ENCODE results near the gene SLC16A8.
"Not testable (repeated sequence)": the region's sequence is repeated elsewhere in the genome, so short reads cannot be mapped to it uniquely, and the experiment has no call there.

Gene SLC16A8

DNA sequence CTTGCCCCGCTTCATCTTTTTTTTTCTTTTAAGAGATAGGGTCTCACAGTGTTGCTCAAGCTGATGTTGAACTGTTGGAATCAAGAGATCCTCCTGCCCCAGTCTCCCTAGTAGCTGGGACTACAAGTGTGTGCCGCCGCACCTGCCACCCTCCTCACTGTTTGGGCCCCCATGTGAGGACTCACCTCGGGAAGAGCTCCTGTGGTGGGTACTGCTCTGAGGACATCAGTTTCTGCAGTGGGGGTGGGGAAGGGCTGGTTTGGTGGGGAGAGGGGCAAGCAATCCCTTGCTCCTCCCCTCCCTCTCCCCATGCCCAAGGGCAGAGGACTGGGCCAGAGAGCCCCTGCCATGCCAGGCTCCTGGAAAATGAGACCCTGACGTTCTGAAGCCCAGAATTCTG is 1.5 kb upstream of the SLC16A8 start:
- no peak for DNase-seq

DNA sequence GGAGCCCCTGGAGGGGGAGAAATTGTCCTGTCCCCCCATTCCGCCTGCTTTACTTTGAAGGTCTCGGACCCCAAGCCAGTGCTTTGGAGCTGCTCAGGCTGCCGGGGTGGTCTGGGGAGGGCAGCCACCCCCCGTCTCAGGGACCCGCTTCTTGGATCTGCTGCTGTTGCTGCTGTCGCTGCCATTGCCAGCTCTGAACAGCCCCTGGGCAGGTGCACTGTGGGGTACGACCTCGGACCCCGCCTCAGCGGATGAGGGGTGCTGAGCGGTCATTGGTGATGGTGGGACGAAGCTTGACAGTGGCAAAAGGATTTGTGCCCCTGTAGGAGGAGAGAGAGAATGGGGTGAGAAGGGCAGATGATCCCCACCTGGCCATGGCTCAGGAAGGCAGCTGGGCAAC is 1.1 kb upstream of the SLC16A8 start:
- no peak for DNase-seq

DNA sequence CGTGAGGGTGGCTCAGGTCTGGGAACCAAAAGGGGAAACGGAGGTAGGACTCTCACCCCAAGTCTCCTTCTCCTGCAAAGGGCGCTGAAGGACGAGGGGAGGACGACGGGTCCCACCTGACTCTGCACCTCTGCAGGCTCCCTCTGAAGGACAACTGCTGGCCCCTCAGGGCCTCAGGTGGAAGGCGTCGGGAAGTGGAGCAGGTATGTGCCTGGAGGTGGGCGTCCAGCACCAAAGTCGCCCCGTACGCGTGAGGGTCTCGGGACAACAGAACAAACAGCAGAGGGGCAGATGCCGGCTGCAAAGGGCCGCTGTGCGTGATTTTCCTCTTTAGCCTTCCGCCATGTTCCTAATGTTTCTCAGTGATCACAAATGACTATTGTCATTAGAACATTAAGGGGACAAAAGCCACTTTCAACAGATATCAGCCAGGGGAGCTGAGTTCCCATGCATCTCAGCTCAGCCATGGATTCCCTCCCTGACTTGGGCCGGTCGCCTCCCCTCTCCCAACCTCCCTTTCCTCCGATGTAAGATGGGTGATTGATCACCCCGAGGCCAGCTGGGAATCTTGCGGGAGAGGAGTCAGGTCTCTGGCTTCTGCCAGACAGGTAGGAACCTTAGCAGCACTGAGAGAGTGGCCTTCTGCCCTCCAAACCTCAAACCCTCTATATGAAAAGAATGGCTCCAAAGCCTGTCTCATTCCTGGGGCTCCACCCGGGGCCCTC is 836 bp downstream of the SLC16A8 start:
- no peak for DNase-seq

DNA sequence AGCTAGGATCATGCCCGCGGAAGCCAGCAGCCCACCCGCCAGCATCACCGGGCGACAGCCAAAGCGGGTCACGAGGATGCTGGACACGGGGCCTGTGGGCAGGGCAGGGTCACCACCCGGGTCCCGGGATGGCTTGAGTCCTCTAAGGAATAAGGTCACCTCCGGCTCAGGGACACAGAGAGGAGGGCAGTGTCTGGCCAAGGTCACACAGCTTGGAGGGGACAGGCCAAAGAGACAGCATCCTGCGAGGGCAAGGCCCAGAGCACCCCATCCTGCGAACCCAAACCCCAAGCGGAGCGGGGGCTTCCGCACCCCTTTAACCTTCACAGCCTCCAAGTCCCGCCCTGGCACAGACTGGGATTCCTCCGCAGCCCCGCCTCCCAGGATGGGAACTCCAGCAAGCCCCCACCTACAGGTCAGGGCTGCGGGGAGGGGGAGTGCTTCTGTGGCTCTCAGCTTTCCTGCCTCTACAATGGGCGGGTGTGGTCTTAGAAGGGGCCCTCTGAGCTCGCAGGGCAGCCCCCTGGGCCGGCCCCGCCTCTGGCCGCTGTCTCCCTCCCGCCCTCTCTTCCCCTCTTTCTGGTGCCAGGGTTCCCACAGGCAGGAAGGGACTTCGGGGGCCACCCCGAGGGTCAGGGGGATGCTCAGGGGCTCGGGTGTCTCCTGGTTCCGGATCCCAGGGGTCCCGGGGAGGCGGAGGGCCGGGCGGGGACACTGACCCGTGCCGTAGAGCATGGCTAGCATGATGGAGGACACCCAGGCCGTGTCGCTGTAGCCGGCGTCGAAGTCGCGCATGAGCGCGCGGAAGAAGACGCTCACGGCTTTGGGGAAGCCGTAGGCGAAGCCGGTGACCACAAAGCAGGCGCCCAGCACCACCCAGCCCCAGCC is 1.8 kb downstream of the SLC16A8 start:
- no peak for DNase-seq

DNA sequence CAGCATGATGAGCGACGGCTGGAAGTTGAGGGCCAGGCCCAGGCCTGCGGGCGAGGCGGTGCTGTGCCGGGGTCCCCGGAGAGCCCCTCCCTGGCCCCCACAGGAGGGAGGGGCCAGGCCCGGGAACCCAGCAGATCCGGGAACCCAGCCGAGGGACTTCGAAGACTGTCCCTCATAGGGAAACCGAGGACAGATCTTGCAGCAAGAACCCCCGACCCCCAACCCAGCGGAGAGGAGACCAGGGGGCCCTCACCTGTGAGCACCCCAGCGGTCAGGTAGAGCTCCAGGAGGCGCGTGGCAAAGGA is 2.4 kb downstream of the SLC16A8 start:
- DNase-seq = no peak

DNA sequence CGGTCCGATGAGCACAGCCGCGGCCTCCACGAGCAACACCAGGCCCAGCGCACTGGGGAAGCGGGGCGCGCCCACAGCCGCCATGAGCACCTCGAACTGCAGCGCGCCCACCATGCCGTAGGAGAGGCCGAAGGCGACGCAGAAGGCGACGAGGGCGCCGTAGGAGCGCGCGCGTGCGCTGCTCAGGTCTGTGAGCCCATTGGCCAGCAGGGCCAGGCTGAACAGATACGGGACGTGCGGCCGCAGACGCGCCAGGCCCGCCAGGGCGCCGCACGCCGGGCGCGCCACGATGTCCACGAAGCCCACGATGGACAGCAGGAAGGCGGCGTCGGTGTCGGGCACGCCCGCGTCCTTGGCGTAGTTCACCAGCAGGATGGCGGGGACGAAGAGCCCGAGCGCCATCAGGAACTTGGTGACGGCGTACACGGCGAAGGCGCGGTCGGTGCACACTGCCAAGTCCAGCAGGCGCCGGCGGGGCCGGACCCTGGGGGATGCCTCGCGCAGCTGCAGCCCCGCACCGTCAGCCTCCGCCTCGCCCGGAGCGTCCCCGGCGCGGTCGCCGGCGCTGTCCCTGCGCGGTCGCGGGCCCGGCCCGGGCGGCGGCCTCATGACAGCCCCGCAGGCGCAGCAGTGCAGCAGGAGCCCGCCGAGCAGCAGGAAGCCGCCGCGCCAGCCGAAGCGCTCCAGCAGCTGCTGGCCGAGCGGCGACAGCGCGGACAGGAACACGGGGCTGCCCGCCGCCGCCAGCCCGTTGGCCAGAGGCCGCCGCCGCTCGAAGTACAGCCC is 2.9 kb downstream of the SLC16A8 start:
- no peak for DNase-seq

DNA sequence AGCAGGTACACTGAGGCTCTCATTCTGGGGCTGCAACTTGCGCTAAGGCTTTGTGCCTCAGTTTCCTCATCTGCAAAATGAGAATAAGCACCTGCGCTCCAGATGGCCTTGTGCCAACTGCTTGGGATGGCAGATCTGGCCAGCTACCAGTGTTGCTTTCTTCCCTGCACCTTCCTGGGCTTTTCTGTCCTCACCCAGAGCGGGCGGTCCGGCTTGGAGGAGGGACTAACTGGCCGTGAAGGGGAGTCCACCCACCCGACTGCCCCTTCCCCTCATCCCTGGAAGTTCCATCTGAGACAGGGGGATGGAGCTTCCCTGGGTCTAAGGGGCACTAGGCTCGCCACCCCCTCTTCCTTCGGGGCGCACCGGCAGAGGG is 3.5 kb downstream of the SLC16A8 start:
- no peak for DNase-seq

DNA sequence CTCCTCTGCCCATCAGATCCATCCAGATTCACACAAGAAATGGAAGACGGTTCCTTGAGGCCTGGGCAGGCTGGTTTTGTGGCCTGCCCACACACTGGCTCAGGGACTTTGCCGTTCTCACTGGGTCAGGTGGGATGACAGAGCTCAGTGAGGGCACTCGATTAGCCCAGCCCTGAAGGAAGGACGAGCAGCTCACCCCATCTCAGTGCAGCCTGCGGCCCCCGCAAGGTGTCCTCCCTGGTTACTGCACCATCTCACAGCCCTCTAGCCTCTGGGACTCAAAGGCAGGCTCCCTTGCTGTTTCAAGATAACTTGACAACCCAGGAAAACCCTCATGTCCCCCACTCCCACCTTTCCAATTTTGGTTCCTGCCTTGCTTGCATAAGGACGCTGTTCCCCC is 4.2 kb downstream of the SLC16A8 start:
- DNase-seq = no peak

DNA sequence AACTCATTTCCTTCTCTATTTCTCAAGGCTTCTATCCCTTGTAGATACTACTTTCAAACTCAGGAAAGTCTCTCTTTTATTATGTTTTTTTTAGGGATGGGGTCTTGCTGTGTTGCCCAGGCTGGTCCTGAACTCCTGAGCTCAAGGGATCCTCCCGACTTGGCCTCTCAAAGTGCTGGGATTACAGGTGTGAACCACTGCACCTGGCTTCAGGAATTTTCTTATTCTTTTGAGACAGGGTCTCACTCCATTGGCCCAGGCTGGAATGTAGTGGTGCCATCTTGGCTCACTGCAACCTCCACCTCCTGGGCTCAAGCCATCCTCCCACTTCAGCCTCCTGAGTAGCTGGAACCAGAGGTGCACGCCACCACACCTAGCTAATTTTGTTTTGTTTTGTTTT is 4.8 kb downstream of the SLC16A8 start:
- DNase-seq = not testable (repeated sequence)

DNA sequence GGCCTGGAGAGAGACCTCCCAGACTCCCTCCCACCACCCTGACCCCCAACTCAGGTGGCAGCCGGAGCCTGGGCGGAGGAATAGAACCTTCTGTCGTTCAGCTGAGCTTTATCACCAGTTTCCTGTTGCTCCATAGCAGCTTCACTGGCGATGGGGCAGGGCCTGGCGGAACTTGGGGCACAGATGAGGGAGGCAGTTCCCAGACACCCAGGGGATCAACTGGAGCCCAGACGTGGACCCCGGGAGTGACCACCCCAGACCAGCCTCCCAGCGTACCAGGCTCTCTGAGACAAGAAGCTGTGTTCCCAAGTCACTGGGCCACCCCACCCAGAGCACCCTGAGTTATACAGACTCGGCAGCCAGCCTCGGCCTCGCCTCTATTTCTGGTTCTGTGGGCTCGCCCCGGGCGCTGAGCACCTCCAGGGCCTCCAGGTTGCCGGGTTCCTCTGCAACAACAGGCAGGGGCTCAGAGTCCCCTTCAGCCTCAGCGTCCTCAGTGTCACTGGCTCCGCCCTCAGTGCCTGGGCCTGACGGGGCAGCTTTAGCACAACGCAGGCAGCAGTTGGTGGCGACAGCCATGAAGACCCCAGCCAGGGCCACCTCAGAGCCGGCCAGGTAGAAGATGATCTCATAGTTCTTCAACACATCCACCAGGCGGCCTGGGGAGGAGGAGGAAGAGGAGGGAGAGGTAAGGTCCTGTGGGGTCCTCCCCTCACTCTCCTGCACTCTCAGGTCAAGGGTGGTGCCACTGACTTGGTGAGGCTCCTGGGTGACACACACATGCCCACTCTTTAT is 5.7 kb downstream of the SLC16A8 start:
- DNase-seq = no peak

DNA sequence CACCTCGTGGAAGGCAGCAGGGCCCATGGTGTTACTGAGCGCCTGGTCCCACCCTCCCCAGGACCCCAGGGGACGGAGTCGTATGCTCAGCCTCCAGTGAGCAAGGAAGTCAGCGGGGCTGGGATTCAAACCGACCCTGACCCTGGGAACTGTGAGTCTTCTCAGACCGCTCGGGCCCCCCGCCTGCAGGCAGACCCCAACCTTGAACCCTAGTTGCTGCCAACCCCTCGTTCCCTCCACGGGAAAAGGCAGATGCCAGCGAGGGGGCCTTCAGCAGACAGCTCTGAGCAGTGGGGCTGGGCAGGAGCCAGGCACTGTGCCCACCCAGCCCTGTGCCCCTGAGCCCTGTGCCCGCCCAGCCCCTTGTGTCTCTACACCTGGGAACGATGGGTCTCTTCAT is 6.4 kb downstream of the SLC16A8 start:
- no peak for DNase-seq

DNA sequence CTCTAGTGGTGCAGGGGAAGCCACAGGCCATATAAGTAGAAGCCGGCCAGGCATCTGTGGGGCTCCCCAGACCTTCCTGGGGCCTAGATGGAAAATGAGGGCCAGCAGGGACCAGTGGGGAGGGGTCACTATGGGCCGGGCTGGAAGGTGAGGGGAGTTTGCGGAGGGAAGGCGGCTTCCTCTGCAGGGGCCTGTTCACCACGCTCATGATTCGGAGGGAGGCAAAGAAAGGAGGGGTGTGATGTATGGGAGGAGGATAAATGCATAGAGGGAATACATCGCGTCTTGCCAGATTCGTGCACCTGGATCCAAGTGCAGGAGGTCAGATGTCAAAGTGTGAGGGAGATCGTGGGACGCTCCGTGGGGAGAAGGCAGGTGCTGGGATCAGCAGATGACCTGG is 6.9 kb downstream of the SLC16A8 start:
- no peak for DNase-seq

DNA sequence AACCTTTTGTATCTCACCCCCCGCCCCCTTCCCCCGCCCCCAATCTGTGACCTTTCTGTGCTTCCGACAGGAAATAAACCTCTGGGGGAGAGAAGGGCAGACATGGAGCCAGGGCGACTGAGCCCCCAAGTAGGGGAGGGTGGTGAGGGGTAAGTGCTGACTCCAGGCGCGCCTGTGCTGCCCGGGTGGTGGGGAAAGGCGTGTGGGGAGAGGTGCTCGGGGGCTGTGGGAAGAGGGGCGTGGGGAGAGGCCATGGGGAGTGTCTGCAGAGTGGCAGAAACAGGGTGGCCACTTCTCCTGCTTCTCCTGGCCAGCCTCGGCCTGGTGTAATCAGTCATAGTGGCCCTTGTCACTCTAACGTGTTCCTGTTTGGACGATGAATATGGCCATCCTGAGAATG is 8.0 kb downstream of the SLC16A8 start:
- DNase-seq = no peak

DNA sequence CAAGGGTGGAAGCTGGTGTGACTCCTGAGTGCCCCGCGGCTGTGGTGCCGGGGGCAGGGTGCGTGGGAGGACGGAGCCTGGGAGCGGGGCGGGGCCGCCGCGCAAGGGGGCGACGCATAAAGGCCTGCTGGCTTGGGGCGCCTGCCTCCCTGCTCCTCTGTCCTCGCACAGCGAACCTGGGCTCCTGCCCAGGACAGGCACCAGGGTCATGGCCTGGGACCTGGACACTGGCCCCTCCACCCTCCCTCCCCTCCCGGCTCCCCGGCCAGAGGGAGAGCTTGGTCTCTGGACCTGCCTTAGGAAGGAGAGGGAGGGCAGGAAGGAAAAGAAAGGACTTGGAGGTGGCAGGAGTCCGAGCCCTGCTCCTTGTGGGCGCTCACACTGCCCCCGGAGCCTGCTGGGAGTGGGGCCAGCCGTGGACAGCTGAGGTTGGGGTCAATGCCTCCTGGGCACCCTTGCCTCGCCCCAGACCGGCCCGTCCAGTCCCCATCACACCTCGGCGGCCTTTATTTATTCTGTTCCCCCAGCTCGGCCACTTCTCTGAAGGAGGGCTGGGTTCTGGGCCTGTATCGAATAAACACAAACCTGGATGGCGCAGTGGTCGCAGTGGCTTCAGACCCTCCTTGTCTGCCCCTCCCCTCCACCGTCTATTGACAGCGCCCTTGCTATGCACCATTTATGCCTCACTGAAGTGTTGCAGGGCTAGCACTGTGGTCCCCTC is 8.7 kb downstream of the SLC16A8 start:
- no peak for DNase-seq

DNA sequence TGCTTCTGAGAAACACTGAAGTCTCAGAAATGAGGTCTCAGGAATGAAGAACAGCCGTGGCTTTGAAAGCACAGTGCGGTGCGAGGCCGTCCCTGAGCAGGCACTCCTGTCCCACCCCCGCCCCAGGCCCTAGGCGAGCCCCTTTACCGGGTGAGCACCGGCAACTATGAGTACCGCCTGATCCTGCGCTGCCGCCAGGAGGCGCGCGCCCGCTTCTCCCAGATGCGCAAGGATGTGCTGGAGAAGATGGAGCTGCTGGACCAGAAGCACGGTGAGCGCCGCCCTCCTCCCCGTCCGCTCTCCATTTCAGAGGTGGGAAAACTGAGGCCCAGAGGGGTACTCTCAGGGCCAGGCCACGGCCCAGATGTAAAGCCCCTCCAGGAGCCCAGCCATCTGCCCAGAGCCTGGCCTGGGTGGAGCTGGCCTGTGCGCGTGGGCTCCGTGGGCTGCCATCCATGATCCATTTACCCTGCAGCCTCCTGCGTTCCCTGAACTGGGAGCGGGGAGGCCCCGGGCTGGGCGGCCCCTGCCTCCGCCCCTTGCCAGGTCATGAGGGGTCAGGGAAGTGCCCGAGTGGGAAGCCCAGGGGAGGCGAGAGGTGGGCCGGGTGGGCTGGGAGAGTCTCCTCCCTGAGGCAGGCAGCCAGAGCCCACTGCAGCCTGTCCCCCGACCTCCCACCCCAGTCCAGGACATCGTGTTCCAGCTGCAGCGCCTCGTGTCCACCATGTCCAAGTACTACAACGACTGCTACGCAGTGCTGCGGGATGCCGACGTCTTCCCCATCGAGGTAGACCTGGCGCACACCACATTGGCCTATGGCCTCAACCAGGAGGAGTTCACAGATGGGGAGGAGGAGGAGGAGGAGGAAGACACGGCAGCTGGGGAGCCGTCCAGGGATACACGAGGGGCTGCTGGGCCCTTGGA is 9.5 kb downstream of the SLC16A8 start:
- no peak for DNase-seq

DNA sequence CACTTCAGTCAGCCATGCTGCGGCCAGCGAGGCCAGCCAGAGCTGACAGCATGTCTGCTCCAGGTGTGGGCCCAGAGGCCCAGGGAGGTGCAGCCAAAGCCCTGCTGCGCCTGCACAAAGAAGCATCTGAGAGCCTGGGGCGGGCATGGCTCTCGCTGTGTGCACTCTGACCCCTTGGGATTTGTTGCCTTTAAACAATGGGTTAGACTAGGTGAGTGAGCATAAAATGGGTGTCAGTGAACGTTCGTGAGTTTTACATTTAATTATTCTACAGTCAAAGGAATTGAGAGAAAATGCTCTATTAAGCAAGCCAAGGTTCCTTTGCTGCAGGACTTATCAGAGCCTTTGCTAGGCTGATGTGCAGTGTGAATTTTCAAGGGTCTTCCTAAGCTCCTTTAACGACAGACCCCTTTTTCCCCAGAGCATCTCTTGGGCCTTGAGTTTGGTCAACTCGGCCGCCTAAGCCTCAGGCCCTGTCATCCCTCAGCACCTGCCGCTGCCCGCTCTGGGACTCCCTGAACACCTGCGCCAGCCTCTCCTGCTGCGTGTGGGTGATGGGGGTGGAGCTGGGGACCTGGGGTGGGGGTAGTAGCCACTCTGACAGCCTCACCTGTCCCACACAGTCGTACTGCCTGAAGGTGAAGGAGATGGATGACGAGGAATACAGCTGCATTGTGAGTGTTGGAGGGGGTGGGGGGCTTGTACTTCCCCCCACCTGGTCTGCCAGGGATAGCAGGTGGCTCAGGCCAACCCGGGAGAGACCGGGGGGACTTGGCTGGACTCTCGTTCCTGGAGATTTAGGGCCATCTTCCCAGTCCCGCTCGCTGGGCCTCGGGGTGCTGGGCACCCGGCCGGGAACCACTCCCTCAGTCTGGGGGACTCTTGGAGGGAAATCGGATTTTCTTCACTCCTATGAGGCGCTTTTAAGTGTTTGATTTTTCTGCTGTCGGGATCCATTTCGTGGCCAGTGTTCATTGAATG is 10.5 kb downstream of the SLC16A8 start:
- no peak for DNase-seq

DNA sequence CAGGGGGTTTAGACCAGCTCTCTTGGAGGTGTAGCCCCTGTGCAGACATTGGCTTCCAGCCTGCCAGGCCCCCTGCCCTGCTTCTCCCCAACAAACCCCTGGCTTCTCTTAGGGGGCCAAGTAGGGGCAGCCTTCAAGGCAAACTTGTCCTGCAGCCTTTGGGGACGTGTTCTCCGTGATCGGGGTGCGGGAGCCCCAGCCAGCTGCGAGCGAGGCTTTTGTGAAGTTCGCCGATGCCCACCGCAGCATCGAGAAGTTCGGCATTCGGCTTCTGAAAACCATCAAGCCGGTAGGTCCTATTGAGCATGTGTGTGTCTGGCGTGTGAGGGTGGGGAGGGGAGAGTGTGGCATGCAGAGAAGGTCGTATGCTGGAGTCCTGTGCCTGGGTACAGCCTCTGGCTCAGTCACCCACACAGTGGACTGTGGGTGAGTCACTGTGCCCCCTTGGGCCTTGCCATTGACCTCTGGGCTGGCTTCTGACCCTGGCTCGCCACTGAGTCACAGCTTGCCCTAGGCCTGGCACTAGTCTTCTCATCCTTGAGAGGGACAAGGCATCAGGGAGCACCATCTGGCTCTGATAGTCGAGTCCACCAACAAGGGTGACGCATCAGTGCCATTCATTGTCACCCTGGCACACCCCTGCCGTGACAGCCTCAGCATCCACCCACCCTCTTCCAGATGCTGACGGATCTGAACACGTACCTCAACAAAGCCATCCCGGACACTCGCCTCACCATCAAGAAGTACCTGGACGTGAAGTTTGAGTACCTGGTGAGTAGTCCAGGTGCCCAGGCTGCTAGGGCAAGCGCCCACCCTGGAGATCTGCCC is 11.4 kb downstream of the SLC16A8 start:
- no peak for DNase-seq

DNA sequence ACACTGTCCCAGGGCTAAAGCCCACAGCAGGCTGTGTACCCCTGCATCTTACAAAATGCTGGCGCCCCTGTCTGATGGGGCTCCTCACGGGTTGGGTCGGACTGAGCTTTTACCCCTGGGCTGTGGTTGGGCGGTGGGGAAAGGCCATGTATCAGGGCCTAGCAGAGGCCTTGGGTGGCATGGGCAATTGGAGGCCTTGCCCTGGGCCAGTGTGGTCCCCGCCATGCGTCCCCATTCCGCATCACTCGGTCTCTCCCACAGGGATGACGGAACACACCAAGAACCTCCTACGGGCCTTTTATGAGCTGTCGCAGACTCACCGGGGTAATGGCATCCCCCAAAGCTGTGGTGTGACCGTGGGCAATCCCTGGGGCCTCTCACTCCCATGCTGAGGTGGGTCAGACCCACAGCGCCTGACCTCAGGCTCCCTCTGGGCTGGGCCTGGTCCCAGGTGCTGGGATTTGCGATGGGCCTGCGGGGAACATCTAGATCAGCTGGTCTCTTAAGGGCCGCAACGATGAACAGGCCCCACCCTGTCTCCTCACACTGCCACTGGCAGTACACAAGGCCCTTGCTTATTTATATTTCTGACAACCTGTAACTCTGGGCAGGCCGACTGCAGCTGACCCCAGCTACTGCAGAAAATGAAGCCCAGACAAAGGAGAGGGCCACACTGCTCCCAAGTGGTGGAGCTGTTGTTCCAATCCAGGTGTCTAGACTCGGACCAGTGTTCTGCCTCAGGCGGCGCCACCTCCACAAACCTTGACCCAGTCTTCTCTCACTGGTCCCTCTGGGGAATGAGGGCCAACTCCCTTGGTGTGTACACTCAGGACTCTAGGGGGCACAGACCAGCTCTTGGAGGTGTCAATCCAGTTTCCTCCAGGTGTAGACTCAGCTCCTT is 12.3 kb downstream of the SLC16A8 start:
- no peak for DNase-seq

Measured in SHP77 (cell line).